GM10266 (cell line): ENCODE measurements around the gene TIGD1.

ENCODE experiments used
- DNase-seq: peaks from one replicate; pipeline ENCODE4 v3.0.0; 2012; ENCODE audit errors: extremely low spot score
- CTCF ChIP-seq: IDR thresholded peaks from 2 replicates; pipeline ENCODE4 v1.5.1; 2012; ENCODE audit warnings: mild to moderate bottlenecking, low read depth; ENCODE audit not compliant: control insufficient read depth, insufficient read depth; ENCODE audit errors: missing control alignments

TIGD1 gene

GRCh38 chr2:232513353-232513752 lies 37.0 kb downstream of the TIGD1 start:
- no peak for TF ChIP-seq CTCF
- DNase-seq: no peak

- no peak for DNase-seq
- TF ChIP-seq CTCF: no peak
These were observed 37.8 kb downstream of the TIGD1 start for GRCh38 chr2:232512602-232513001.

- no peak for DNase-seq
- TF ChIP-seq CTCF: no peak
These were observed 38.9 kb downstream of the TIGD1 start for GRCh38 chr2:232511336-232511890.

GRCh38 chr2:232508251-232508650 lies 42.1 kb downstream of the TIGD1 start:
- TF ChIP-seq CTCF: no peak
- DNase-seq: no peak

GRCh38 chr2:232506709-232507108 lies 43.6 kb downstream of the TIGD1 start:
- TF ChIP-seq CTCF: no peak
- DNase-seq: no peak

GRCh38 chr2:232505856-232506255 lies 44.5 kb downstream of the TIGD1 start:
- DNase-seq: no peak
- TF ChIP-seq CTCF: no peak

- TF ChIP-seq CTCF: no peak
- DNase-seq: no peak
These were observed 45.9 kb downstream of the TIGD1 start for GRCh38 chr2:232504438-232504837.
